Kidney (tissue), 14 donors: ENCODE results near the gene PHACTR3. TPM values are rescaled to one million over a fixed set of nuclear protein-coding genes. Genes with fewer than 3 reads are reported as not detected.

ENCODE experiments used
- DNase-seq, 5 donors: peaks; one replicate each; pipeline ENCODE4 v3.0.0-alpha.2; 2013 to 2020
- FAIRE-seq: peaks from 2 replicates; lab custom pipeline; 2012; peaks lifted over from hg19 to GRCh38; lab: Jason Lieb, UNC
- H3K27ac ChIP-seq, 2 donors: one replicate each; pipeline ENCODE4 v1.7.0; 2013; ENCODE audit warnings: low read depth in 2 of 2, low read length in 2 of 2, inconsistent platforms in 1 of 2
- H3K27me3 ChIP-seq: one replicate; pipeline ENCODE4 v1.7.1; 2013; ENCODE audit warnings: low read length, inconsistent platforms; ENCODE audit not compliant: control insufficient read depth, insufficient read depth
- H3K36me3 ChIP-seq, 3 donors: one replicate each; pipeline versions ENCODE4 v1.7.0 to v1.7.1; 2013; ENCODE audit warnings: low read length in 3 of 3, control low read depth in 1 of 3, inconsistent platforms in 1 of 3; ENCODE audit not compliant: insufficient read depth in 3 of 3, control insufficient read depth in 2 of 3
- H3K4me1 ChIP-seq, 3 donors: one replicate each; pipeline versions ENCODE4 v1.7.0 to v1.7.1; 2013; ENCODE audit warnings: low read length in 3 of 3, inconsistent platforms in 1 of 3, low read depth in 1 of 3; ENCODE audit not compliant: control insufficient read depth in 2 of 3, insufficient read depth in 2 of 3
- H3K4me3 ChIP-seq, 3 donors: one replicate each; pipeline versions ENCODE4 v1.7.0 to v1.8.1; 2013; ENCODE audit warnings: low read length in 3 of 3, control low read depth in 1 of 3, inconsistent platforms in 1 of 3
- H3K9ac ChIP-seq, 3 donors: one replicate each; pipeline versions ENCODE4 v1.7.0 to v1.7.1; 2013; ENCODE audit warnings: low read length in 3 of 3, control low read depth in 1 of 3, inconsistent platforms in 1 of 3
- H3K9me3 ChIP-seq, 3 donors: one replicate each; pipeline versions ENCODE4 v1.7.0 to v1.7.1; 2013; ENCODE audit warnings: low read length in 3 of 3, control low read depth in 1 of 3, inconsistent platforms in 1 of 3; ENCODE audit not compliant: control insufficient read depth in 2 of 3, insufficient read depth in 1 of 3
- intact Hi-C: fragments of 100-400 bp; cut with DNase I; formaldehyde crosslinking; loops from one replicate; pipeline ENCODE4 v1.11.1; 2022
- polyA plus RNA-seq: library from polyadenylated mRNA; stranded (reverse); fragments of 350-450 nt; fragmentation: Illumina TruSeq; extraction: RNeasy Lipid Tissue Mini Kit (QIAGEN cat#74804); gene quantifications from one replicate; pipeline ENCODE4 v1.2.3, GENCODE V29; 2014; ENCODE audit warnings: low read depth, low replicate concordance; ENCODE audit not compliant: insufficient read depth
- total RNA-seq: library from RNA; stranded (reverse); fragmentation: NEBNext Ultra II Directional; extraction: Animal tissue kit (Norgen Biotek cat#: 25700); gene quantifications from one replicate; pipeline ENCODE4 v1.2.1, GENCODE V29; 2021
- TF ChIP-seq, protein P1 (sequence below): IDR thresholded peaks from 3 replicates; pipeline ENCODE4 v1.5.1; 2012; ENCODE audit warnings: mild to moderate bottlenecking, moderate library complexity, borderline replicate concordance; ENCODE audit not compliant: insufficient read depth; ENCODE audit errors: extremely low read depth
- donor health status: control.
- donor health status: control.
- donor health status: control.
- donor health status: control.
- donor health status: control.
- donor health status: DM: yes; HTN: yes; CAD: no.
- donor health status: Normal renal cell carcinoma (clear cell type).

Gene PHACTR3
- total and polyA plus RNA-seq, 2 donors from 2014 or later: 1.7 to 12.3 TPM

DNA sequence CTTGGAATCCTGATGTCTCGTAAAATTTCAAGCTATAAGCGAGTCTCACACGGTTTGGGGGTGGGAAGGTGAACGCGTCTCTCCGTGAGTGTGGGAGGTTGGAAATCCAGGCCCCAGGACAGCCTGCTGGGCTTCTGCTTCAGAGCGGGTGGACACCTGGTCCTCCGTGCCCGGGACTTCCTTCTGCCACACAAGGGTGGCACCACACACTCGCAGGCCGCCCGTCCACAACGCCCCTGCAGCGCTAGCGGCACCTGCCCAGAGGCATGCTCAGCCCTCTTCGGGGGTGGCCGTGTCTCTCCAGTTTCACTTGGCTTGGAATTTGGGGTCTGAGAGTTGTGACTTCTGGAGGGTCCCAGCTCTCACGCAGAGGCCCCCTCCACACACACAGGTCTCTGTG, 151.9 kb downstream of the PHACTR3 start:
- no peak for DNase-seq
- Histone ChIP-seq H3K27ac (no peak overlapping the region), H3K9ac (no peak overlapping the region), H3K4me1 (peaks cover 0 to 3% (median 0%) of the 10 kb centered on the region in 3 donors), H3K27me3 (no peaks in the 10 kb centered on the region), H3K4me3 (no peak overlapping the region), H3K36me3 (no peaks in the 10 kb centered on the region), H3K9me3 (no peaks in the 10 kb centered on the region)
- TF ChIP-seq, protein P1, sequence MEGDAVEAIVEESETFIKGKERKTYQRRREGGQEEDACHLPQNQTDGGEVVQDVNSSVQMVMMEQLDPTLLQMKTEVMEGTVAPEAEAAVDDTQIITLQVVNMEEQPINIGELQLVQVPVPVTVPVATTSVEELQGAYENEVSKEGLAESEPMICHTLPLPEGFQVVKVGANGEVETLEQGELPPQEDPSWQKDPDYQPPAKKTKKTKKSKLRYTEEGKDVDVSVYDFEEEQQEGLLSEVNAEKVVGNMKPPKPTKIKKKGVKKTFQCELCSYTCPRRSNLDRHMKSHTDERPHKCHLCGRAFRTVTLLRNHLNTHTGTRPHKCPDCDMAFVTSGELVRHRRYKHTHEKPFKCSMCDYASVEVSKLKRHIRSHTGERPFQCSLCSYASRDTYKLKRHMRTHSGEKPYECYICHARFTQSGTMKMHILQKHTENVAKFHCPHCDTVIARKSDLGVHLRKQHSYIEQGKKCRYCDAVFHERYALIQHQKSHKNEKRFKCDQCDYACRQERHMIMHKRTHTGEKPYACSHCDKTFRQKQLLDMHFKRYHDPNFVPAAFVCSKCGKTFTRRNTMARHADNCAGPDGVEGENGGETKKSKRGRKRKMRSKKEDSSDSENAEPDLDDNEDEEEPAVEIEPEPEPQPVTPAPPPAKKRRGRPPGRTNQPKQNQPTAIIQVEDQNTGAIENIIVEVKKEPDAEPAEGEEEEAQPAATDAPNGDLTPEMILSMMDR: no peak
- intact Hi-C loops: loop anchor here (10.0 kb wide), 1 partner anchor 191 kb away; no protein-coding TSS in a partner anchor
- no peak for FAIRE-seq

DNA sequence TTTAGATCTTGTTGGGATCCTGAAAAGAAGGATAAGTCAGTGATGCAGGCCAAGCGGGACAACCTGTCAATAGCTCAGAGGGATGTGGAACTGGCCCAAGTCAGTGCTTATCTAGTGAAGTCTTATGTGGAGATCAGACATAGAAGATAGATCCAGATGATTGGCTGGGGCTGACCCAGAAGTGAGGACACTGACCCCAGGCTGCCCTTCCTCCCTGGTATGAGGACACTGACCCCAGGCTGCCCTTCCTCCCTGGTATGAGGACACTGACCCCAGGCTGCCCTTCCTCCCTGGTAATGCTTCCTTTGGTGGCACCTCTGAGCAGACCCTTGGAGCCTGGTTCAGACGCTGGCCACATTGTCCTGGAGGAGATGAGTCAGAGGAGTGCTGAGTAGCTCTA, 159.7 kb downstream of the PHACTR3 start:
- Histone ChIP-seq H3K4me1 (no peaks in the 10 kb centered on the region), H3K27ac (no peak overlapping the region), H3K9ac (no peak overlapping the region), H3K36me3 (no peaks in the 10 kb centered on the region), H3K9me3 (no peaks in the 10 kb centered on the region), H3K27me3 (no peaks in the 10 kb centered on the region), H3K4me3 (no peak overlapping the region)
- FAIRE-seq (no peak), DNase-seq (no peak)
- intact Hi-C loops: no loop called here
- TF ChIP-seq, protein P1: no peak

DNA sequence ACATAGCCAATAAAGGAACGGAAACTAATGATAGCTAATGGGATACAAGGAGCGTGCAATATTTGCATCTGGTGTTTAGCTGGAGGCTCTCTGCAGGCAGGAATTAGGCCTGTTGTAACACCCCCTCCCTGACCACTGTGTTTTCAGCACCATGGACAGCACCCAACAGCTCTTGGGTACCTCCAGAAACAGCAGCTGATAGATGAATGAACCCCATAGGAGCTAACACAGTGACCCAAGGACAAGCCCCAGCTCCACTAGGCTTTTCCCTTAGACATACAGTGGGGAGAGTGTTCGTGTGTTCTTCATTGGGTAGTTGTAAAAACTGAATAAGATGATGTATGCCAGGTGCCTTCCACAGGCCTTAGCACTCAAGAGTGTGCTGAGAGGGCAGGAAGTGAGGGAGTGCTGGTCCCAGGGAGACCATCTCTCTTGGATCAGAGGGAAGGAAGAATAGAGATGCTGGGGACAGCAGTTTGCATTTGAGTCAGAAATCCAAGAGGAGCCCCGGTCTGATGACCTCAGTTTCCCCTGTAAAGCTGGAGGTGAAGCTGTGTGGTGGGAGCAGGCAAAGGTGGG, 161.3 kb downstream of the PHACTR3 start:
- H3K36me3 ChIP-seq: no peaks in the 10 kb centered on the region
- FAIRE-seq (no peak), DNase-seq (peak in 3 of 5 donors; percentile 31 to 55 (median 39))
- no peak overlapping the region for H3K9ac ChIP-seq
- no peak overlapping the region for H3K27ac ChIP-seq
- H3K4me3 ChIP-seq: no peak overlapping the region
- no peaks in the 10 kb centered on the region for H3K9me3 ChIP-seq
- no peaks in the 10 kb centered on the region for H3K4me1 ChIP-seq
- no peaks in the 10 kb centered on the region for H3K27me3 ChIP-seq
- intact Hi-C loops: no loop called here
- TF ChIP-seq, protein P1: no peak

DNA sequence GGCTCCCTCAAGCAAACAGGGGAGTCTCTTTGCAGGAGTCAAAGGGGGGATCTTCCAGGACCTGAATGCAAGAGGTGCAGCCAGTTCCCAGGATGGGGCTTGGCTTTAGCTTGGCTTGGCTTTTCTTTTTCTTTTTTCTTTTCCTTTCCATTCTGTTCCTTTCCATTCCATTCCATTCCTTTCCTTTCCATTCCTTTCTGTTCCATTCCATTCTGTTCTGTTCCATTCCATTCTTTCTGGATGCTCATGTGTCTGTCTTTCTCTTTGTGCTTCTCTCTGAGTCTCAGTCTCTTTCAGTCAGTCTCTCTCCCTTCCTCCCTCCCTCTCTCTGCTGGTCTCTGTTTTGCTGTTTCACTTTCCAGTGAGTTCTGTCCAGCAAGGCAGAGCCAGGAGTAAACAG, 163.3 kb downstream of the PHACTR3 start:
- TF ChIP-seq, protein P1: no peak
- H3K27ac ChIP-seq: no peak overlapping the region
- no peaks in the 10 kb centered on the region for H3K4me1 ChIP-seq
- H3K4me3 ChIP-seq: no peak overlapping the region
- no peak overlapping the region for H3K9ac ChIP-seq
- FAIRE-seq (no peak), DNase-seq (no peak)
- H3K36me3 ChIP-seq: no peaks in the 10 kb centered on the region
- intact Hi-C loops: no loop called here
- no peaks in the 10 kb centered on the region for H3K27me3 ChIP-seq
- no peaks in the 10 kb centered on the region for H3K9me3 ChIP-seq
